HG03108 (cell line): Measurements from ENCODE around the gene PDE4B.
"Not testable (repeated sequence)": the region's sequence is repeated elsewhere in the genome, so short reads cannot be mapped to it uniquely, and the experiment has no call there.

Experiments
- ATAC-seq: cut with Tn5 transposase; IDR thresholded peaks from one replicate; pipeline ENCODE4 v1.9.1; 2021; ENCODE audit warnings: moderate library complexity; ENCODE audit not compliant: unreplicated experiment

PDE4B gene

GRCh38 chr1:66112744-66113400 is 320.2 kb downstream of the PDE4B start:
- no peak for ATAC-seq

GRCh38 chr1:66119148-66119547 is 326.5 kb downstream of the PDE4B start:
- no peak for ATAC-seq

- no peak for ATAC-seq
Measured at GRCh38 chr1:66124670-66125069, 332.0 kb downstream of the PDE4B start.

GRCh38 chr1:66128641-66129040 is 335.9 kb downstream of the PDE4B start:
- not testable (repeated sequence) for ATAC-seq

- ATAC-seq: no peak
Measured at GRCh38 chr1:66132324-66132723, 339.6 kb downstream of the PDE4B start.

- no peak for ATAC-seq
Measured at GRCh38 chr1:66134004-66134403, 341.3 kb downstream of the PDE4B start.

- ATAC-seq: no peak
Measured at GRCh38 chr1:66135161-66135560, 342.5 kb downstream of the PDE4B start.

- not testable (repeated sequence) for ATAC-seq
Measured at GRCh38 chr1:66136423-66136822, 343.7 kb downstream of the PDE4B start.

GRCh38 chr1:66137235-66137634 is 344.5 kb downstream of the PDE4B start:
- no peak for ATAC-seq

GRCh38 chr1:66138613-66139012 is 345.9 kb downstream of the PDE4B start:
- ATAC-seq: no peak

GRCh38 chr1:66140072-66140471 is 347.4 kb downstream of the PDE4B start:
- ATAC-seq: no peak

- no peak for ATAC-seq
Measured at GRCh38 chr1:66143651-66144050, 351.0 kb downstream of the PDE4B start.

GRCh38 chr1:66147226-66147835 is 354.6 kb downstream of the PDE4B start:
- no peak for ATAC-seq

GRCh38 chr1:66152034-66152433 is 359.3 kb downstream of the PDE4B start:
- ATAC-seq: no peak

- ATAC-seq: no peak
Measured at GRCh38 chr1:66154394-66154793, 361.7 kb downstream of the PDE4B start.

GRCh38 chr1:66156144-66156543 is 363.4 kb downstream of the PDE4B start:
- ATAC-seq: no peak

GRCh38 chr1:66159800-66160199 is 367.1 kb downstream of the PDE4B start:
- no peak for ATAC-seq

GRCh38 chr1:66160719-66161118 is 368.0 kb downstream of the PDE4B start:
- ATAC-seq: no peak

GRCh38 chr1:66166753-66167152 is 374.1 kb downstream of the PDE4B start:
- no peak for ATAC-seq

- no peak for ATAC-seq
Measured at GRCh38 chr1:66167267-66167666, 374.6 kb downstream of the PDE4B start.

GRCh38 chr1:66168467-66168887 is 375.8 kb downstream of the PDE4B start:
- ATAC-seq: no peak

GRCh38 chr1:66168948-66169671 is 376.4 kb downstream of the PDE4B start:
- ATAC-seq: no peak
